Measurements from ENCODE around the gene SLX4IP.

The SLX4IP gene

DNA sequence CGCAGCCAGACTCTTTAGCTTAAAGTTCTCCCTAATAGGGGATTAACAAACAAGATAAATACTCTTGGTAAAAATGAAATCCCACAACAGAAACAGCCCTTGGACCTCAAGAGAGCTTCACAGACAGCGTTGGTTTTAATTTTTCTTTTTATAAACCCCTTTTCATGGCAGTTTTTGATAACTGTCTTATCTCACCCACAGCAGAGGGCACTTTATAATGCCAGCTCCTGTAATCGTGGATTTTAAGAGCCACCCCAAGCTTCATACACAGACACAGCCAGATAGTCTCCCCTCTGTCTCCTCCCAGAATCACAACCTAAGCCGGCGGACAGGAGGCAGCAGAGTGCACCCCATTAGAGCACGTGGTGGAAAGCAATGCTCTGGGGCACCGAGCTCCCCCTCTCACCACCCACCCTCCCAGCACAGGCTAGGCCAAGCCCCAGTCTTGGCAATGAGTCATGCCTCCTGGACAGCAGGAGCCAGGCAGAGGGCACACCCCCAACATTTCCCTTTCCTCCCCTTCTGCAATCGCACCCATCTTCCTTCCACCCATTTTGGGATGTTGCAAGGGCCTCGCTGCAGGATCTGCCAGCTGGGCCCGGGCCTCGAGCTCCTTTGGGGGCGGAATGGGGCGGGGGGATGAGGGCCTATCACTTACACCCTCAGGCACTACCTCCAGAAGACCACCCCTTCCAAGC is 236.3 kb downstream of the SLX4IP start:
- Histone ChIP-seq H3K27me3 (ENCODE audit: insufficient read depth, low read depth) (no peaks in the 10 kb centered on the region), H3K4me1 (ENCODE audit: low read depth, poor library complexity, severe bottlenecking) (peaks cover 19% of the 10 kb centered on the region), H3K79me2 (ENCODE audit: insufficient read depth, low read depth) (peaks cover 3% of the 10 kb centered on the region; the same call in 1 of the 2 replicates), H3K9ac (peak overlapping the region; percentile 86), H2AFZ (ENCODE audit: low read depth) (peak overlapping the region; percentile 30; the same call in 1 of the 2 replicates), H3K4me3 (IDR thresholded peaks at IDR 0.05; ENCODE audit: insufficient read depth, low read depth, low read length) (no peak overlapping the region), H3K27ac (peak overlapping the region; percentile 94), H3K4me2 (peak overlapping the region; percentile 89), H4K20me1 (ENCODE audit: insufficient read depth) (no peaks in the 10 kb centered on the region), H3K36me3 (ENCODE audit: insufficient read depth) (no peaks in the 10 kb centered on the region)
- TF ChIP-seq, protein P1, sequence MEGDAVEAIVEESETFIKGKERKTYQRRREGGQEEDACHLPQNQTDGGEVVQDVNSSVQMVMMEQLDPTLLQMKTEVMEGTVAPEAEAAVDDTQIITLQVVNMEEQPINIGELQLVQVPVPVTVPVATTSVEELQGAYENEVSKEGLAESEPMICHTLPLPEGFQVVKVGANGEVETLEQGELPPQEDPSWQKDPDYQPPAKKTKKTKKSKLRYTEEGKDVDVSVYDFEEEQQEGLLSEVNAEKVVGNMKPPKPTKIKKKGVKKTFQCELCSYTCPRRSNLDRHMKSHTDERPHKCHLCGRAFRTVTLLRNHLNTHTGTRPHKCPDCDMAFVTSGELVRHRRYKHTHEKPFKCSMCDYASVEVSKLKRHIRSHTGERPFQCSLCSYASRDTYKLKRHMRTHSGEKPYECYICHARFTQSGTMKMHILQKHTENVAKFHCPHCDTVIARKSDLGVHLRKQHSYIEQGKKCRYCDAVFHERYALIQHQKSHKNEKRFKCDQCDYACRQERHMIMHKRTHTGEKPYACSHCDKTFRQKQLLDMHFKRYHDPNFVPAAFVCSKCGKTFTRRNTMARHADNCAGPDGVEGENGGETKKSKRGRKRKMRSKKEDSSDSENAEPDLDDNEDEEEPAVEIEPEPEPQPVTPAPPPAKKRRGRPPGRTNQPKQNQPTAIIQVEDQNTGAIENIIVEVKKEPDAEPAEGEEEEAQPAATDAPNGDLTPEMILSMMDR (conservative IDR thresholded peaks at IDR 0.05; ENCODE audit: low read depth, low read length) = peak; percentile 52

DNA sequence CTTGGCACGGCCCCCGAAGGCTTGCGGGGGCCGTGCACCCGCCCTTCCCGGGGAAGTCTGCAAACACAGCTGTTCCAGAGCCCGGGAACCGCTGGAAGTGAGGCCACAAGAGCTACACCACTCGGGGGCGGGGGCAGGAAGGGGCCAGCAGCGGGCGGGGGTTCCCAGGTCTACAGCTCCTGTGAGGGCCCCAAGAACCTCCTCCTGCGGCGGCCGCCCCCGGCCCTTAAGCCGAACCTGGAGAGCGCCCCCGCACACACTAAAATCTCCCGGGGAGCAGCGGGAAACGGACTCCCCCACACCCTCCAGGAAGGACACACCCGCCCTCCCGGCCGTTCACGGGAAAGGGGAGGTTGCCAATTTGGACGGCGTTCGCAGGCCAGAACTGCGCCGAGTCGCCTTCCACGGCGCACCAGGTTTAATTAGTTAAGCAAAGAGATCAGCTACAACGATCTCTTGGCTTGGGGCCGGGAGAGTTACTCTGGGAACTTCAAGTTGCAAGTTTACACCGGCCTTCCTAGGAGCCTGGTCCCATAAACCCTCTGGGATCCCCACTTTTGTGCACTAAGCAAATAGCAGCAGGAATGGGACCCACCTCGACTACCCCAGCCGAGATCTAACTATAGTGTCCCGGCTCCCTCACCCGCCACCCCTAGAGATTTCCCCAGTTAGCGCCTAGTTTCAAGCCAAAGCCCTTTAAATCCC is 237.0 kb downstream of the SLX4IP start:
- Histone ChIP-seq H3K27me3 (ENCODE audit: insufficient read depth, low read depth) (no peaks in the 10 kb centered on the region), H4K20me1 (ENCODE audit: insufficient read depth) (no peaks in the 10 kb centered on the region), H2AFZ (ENCODE audit: low read depth) (peak overlapping the region; percentile 54), H3K36me3 (ENCODE audit: insufficient read depth) (no peaks in the 10 kb centered on the region), H3K4me3 (IDR thresholded peaks at IDR 0.05; ENCODE audit: insufficient read depth, low read depth, low read length) (no peak overlapping the region), H3K9ac (peak overlapping the region; percentile 86), H3K27ac (peak overlapping the region; percentile 94), H3K4me2 (peak overlapping the region; percentile 89; the same call in 1 of the 2 replicates), H3K4me1 (ENCODE audit: low read depth, poor library complexity, severe bottlenecking) (peaks cover 19% of the 10 kb centered on the region), H3K79me2 (ENCODE audit: insufficient read depth, low read depth) (peaks cover 3% of the 10 kb centered on the region; the same call in 1 of the 2 replicates)
- TF ChIP-seq, protein P1 (conservative IDR thresholded peaks at IDR 0.05; ENCODE audit: low read depth, low read length) = no peak

DNA sequence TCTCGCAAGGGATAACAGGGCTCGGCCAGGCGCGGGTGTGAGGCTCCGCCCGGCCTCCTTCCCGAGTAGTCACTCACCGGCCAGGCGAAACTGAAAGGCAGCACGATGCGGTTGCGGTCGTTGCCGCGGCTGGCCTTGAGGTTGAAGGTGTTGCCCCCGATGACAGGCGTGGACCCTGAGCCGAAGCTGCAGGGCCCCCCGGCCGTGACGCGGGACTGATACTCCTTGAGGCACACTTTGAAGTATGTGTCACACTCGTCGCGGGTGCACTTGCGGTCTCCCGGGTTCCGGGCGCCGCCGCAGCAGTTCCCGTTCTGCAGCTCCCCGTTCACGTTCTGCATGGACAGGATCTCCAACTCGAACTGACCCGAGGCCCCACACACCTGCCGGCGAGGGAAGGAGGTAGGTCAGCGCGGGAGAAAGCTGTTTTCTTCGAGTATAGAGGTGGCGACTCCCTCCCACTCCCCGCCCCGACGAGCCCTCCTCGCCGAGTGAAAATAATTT is 237.6 kb downstream of the SLX4IP start:
- no peaks in the 10 kb centered on the region for H4K20me1 ChIP-seq (ENCODE audit: insufficient read depth)
- H3K79me2 ChIP-seq (ENCODE audit: insufficient read depth, low read depth) = peaks cover 3% of the 10 kb centered on the region; the same call in 1 of the 2 replicates
- no peaks in the 10 kb centered on the region for H3K27me3 ChIP-seq (ENCODE audit: insufficient read depth, low read depth)
- H3K36me3 ChIP-seq (ENCODE audit: insufficient read depth) = no peaks in the 10 kb centered on the region
- H3K4me1 ChIP-seq (ENCODE audit: low read depth, poor library complexity, severe bottlenecking) = peaks cover 19% of the 10 kb centered on the region
- peak overlapping the region; percentile 89; the same call in 1 of the 2 replicates for H3K4me2 ChIP-seq
- peak overlapping the region; percentile 86; the same call in 1 of the 2 replicates for H3K9ac ChIP-seq
- H3K4me3 ChIP-seq (IDR thresholded peaks at IDR 0.05; ENCODE audit: insufficient read depth, low read depth, low read length) = no peak overlapping the region
- TF ChIP-seq, protein P1 (conservative IDR thresholded peaks at IDR 0.05; ENCODE audit: low read depth, low read length) = no peak
- peak overlapping the region; percentile 54 for H2AFZ ChIP-seq (ENCODE audit: low read depth)
- peak overlapping the region; percentile 94 for H3K27ac ChIP-seq

DNA sequence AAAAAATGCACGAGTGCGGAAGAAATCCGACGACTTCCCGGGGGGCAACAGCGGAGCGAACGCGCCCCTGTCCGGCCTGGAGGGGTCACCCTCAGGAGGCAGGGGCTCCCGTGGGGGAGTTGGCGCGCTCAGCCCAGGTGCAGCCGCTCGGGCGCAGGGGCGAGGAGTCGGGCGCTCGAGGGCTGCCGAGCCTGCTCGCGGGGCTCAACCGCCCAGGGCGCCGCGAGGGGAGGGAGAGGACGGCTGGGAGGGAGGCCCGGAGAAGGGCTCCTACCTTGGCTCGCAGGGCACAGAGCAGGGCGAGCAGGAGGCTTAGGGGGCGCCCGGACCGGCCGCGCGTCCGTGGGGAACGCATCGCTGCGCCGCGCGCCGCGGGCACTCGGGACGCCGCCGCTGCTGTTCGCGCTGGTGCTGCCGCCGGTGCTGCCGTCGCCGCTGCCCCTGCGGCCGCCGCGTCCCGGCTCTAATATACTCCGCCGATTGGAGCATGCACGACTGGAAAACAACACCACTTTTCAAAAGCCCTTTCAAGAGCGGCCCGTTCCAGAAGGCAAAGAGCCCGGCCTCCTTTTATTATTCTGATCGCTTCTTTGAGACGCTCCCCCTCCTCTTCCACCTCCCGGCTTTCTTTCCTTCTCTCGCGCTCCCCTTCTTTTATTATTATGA is 238.2 kb downstream of the SLX4IP start:
- no peaks in the 10 kb centered on the region for H4K20me1 ChIP-seq (ENCODE audit: insufficient read depth)
- H3K4me1 ChIP-seq (ENCODE audit: low read depth, poor library complexity, severe bottlenecking) = peaks cover 18% of the 10 kb centered on the region
- no peaks in the 10 kb centered on the region for H3K27me3 ChIP-seq (ENCODE audit: insufficient read depth, low read depth)
- peak overlapping the region; percentile 89; the same call in 1 of the 2 replicates for H3K4me2 ChIP-seq
- TF ChIP-seq, protein P1 (conservative IDR thresholded peaks at IDR 0.05; ENCODE audit: low read depth, low read length) = no peak
- no peak overlapping the region for H3K4me3 ChIP-seq (IDR thresholded peaks at IDR 0.05; ENCODE audit: insufficient read depth, low read depth, low read length)
- H2AFZ ChIP-seq (ENCODE audit: low read depth) = peak overlapping the region; percentile 54
- no peaks in the 10 kb centered on the region for H3K36me3 ChIP-seq (ENCODE audit: insufficient read depth)
- peak overlapping the region; percentile 86; the same call in 1 of the 2 replicates for H3K9ac ChIP-seq
- peaks cover 3% of the 10 kb centered on the region; the same call in 1 of the 2 replicates for H3K79me2 ChIP-seq (ENCODE audit: insufficient read depth, low read depth)
- peak overlapping the region; percentile 94 for H3K27ac ChIP-seq

Data from KMS-11 (cell line).